HG02938 (cell line): ENCODE measurements around the gene LBR.

Source experiments
- ATAC-seq: cut with Tn5 transposase; IDR thresholded peaks from one replicate; pipeline ENCODE4 v1.9.1; 2021; ENCODE audit warnings: mild to moderate bottlenecking, moderate library complexity; ENCODE audit not compliant: unreplicated experiment

The LBR gene

GRCh38 chr1:225446595-225446960, 18.7 kb upstream of the LBR start:
- ATAC-seq: no peak

DNA sequence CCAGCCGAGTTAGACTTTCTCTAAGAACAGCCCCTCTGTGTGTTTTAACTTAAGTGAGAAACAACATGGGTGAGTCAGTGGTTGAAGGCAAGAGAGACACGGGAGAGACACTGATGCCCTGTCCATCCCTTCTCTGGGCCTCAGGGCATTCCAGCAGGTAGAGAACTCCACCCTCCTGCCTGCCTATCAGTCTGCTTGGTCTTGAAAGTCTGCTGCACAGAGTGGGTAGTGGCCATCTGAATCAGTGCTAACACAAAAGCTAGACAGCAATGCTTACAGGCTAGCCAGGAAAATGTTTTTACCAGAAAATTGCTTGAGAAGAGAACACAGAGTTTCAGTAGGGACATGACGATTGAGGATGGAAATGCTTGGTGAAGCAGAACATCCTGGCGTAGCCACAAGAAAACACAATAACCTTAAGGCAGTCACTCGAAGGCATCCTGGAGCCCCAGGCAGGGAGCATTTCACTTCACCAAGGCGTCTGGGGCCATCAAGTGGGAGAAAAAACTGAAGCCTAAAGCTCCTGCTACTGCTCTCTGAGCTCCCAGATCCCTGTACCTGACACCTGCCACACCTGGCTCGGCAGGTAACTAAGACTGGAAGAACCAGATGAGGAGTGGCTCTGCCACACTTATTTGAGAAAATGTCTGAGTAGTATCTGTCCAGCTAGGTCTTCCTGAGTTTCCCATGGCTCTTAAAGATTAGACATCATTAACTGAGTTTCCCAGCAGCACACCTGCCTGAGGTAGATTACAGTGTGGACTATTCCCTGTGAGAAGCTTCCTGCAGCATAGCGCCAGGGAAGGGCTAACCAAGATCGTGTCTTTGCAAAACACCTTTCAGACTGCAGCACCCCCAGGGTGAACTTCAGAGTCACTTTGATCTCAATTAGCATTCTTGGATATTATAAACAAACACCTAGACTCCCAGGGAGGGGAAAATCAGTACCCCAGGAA, 18.1 kb upstream of the LBR start:
- no peak for ATAC-seq

GRCh38 chr1:225442123-225442505, 14.3 kb upstream of the LBR start:
- no peak for ATAC-seq

DNA sequence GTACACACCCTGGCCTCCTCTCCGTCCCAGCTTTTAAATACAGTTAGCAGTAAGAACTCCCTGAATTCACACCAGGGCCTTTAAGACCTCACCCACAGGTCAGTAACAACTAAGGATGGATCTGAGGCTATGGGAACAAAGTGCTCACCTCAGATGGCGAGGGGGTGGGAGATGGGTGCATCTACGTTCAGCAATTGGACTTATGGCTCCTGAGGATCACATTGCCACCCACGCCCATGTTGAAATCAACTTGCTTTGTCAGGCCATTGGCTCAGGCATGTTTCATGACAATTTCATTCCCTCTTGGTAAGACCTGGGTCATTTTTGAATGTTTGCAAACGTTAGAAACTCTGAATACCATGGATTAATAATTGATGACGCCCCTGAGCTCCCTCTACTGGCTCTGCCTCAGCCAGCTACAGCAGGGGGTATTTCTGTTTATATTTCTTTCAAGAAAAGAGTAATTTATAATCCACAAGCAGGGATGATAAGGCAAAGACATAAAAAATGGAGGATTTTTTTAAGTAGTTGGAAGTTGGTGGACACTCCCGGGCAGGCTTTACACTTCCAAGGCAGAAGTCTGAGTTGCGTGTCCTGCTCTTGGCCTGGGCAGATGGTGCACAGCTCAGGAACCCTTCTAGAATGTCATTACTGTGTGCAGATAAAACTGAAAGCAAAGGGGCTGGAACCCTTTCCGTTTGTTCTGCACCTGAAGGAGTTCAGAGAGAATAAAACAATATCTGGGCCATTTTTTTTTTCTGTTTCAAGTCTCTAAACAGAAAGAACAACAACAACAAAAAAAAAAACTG, 13.7 kb upstream of the LBR start:
- ATAC-seq: peak; percentile 40

GRCh38 chr1:225440380-225441221, 12.8 kb upstream of the LBR start:
- no peak for ATAC-seq

DNA sequence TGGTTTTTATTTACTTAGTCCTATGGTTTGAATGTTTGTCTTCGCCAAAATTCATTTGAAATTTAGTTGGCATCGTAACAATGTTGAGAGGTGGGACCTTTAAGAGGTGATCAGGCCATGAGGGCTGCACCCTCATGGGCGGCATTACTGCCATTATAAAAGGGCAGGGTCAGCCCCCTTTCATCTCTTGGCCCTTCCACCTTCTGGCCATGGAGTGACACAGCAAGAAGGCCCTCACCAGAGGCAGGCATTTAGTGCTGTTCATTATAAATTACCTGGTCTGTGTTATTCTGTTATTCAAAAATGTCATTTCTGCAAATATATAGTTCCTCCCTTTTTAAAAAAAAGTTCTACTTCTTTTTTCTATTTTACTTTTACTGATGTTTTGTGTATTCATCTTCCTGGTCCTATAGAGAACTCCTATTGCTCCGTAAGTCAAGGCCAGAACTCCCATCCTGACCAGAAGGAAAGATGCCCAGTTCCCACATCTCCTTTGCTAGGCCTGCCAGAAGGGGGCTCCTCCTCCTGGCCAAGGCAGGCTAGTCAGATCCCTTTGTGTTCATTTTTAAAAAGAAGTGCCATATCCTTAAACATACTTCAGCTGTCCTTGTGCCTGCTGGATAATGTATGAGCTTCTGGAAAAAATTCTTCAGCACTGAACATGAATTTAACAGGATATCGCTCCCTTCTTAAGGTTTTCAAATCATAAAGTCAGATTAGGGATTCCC, 10.0 kb upstream of the LBR start:
- no peak for ATAC-seq

GRCh38 chr1:225435957-225436392, 8.1 kb upstream of the LBR start:
- ATAC-seq: peak; percentile 62

DNA sequence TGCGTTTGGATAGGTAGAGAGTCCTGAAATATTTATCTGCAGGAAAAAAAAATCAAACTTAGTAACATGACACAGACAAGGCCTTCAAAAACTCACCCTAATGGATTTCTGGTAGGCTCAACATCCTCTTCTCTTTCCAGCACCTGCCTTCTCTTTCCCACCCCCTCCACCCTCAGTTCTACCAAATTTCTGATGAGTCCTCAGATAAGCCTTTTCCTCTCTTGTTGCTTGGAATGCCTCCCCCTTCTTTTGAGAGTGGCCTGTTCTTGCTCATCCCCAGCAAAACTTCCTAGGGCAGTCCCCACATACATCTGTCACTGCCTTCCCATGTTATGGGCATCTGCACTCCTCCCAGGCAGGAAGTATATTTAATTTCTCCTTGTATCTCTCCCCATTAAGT, 7.6 kb upstream of the LBR start:
- ATAC-seq: peak; percentile 14

DNA sequence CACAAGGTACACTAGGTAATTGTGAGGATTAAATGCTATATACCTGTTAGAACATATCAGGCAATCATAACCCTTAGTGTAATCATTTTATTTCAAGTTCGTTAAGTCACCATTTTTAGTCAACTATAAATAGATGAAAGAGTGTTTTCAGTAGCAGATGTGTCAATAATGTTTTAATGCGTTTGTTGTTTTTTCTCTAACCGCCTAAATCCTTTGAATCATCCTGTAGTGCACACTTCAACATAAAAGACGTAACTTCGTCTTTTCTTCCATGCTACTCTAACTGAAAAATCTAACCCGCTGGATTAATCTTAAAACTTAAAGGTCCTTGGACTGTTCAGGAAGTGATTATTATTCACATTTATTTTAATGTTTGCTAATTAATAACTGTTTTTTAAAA, 7.2 kb upstream of the LBR start:
- ATAC-seq: no peak

GRCh38 chr1:225434046-225434445, 6.2 kb upstream of the LBR start:
- ATAC-seq: no peak

- no peak for ATAC-seq
Measured at GRCh38 chr1:225431081-225431863, 3.4 kb upstream of the LBR start.

- ATAC-seq: no peak
Measured at GRCh38 chr1:225430301-225430700, 2.5 kb upstream of the LBR start.

GRCh38 chr1:225428881-225429455, 1.1 kb upstream of the LBR start:
- ATAC-seq: no peak

DNA sequence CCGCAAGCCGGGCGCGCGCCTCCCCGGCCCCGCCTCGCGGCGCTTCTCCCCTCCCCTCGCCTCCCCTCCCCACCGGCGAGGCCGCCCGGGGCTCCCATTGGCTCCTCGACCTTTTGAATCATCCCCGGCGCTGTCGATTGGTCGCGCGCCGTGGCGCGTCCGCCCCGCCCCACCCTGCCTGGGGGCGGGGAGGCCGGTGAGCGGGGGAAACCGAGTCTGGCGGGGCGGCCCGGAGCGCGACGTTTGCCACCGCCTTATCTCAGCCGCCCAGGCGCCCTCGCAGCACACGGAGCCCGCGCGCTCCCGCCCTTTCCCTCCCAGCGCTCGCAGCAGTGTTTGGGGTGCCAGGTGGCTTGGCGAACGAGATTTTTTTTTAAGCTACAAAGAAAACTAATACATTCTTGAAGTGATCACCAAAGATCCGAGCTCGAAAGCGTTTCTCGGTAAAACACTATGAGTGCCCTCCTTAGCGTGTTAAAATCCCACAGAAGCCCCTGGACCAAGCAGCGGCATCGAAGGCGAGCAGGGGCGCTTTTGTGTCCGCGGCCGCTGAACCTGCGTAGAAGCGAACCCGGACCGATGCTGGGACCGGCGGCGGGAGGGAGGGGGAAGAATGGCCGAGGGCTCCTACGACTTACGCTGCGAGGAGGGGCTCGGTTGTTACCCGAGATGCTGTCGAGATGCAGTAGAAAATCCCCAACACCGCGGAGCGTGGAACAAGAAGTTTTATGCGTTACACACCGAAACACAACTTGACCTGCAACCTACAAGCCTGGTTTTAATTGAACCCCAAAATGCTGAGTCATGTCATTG, 436 bp upstream of the LBR start:
- ATAC-seq: peak; percentile 87

DNA sequence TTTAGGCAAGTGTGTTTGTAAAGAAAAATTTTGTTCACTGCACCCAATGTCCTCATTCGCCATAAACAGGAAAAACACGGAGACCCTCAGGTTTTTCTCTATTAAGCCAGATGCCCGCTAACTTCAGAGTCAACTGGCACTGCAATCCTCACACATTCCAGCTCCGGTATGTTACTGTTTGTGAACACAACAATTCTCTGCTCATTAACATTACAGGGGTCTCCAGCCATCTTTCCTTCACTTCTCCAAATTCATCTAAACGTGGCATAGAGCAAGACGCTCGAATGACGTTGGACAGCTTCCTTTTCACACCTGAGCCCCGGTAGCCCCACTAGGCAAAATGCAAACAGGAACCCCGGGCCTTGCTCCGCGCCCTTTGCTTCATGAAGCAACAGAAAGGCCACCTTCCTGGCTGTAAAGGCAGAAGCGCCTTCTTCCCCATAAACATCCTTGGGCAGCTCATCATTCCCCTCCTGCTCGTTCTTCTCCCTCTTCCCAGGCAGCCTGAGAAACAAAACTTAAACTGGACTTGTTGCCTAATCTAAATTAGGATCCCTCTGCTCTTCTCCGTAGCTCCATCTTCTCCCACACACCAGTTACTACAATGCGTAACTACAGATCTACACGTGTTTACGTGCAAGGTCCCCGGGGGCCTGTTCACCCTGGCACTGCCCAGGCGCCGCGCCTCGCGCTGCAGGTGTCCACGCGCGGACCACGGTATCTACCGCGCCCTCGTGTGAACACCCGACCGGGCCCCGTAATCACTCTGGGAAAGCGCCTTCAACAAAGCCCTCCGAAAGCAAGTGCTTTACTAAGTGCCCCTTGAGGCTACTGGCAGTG, 1.2 kb downstream of the LBR start:
- ATAC-seq: no peak

DNA sequence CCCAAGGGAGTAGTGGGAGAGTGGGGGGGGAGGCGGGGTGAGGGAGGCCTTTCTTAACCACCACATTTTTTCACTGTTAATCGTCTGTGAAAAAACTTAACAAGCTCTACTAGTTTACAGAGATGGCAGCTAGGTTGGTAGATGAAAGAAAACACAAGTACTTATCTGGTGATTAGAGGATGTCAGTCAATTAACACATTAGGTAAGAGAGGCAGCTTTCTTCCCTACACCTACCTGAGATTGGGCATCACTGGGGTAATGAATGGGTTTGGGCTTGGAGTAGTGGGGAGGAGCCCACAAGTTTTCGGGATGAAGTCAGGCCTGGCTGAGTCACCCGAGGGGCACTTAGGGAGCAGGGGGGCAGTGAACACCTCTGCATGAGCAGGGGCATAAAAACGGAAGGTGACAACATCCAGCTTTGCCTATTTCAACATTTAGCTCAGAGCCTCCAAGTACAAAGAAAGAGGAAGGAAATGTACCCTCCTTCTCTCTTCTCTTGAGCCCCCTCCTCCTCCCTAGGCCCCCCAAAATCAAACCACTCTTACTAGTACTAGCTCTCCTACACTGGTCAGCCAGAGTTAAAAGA, 2.5 kb downstream of the LBR start:
- ATAC-seq: no peak

- no peak for ATAC-seq
Measured at GRCh38 chr1:225424562-225425200, 3.2 kb downstream of the LBR start.
